GM18511 (cell line): ENCODE measurements around the gene CD96.
"Not testable (repeated sequence)": the region's sequence is repeated elsewhere in the genome, so short reads cannot be mapped to it uniquely, and the experiment has no call there.

Experiments used
- ATAC-seq: cut with Tn5 transposase; IDR thresholded peaks from one replicate; pipeline ENCODE4 v1.9.1; 2021; ENCODE audit warnings: mild to moderate bottlenecking, moderate library complexity; ENCODE audit not compliant: unreplicated experiment

Gene CD96, protein sequence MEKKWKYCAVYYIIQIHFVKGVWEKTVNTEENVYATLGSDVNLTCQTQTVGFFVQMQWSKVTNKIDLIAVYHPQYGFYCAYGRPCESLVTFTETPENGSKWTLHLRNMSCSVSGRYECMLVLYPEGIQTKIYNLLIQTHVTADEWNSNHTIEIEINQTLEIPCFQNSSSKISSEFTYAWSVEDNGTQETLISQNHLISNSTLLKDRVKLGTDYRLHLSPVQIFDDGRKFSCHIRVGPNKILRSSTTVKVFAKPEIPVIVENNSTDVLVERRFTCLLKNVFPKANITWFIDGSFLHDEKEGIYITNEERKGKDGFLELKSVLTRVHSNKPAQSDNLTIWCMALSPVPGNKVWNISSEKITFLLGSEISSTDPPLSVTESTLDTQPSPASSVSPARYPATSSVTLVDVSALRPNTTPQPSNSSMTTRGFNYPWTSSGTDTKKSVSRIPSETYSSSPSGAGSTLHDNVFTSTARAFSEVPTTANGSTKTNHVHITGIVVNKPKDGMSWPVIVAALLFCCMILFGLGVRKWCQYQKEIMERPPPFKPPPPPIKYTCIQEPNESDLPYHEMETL

DNA sequence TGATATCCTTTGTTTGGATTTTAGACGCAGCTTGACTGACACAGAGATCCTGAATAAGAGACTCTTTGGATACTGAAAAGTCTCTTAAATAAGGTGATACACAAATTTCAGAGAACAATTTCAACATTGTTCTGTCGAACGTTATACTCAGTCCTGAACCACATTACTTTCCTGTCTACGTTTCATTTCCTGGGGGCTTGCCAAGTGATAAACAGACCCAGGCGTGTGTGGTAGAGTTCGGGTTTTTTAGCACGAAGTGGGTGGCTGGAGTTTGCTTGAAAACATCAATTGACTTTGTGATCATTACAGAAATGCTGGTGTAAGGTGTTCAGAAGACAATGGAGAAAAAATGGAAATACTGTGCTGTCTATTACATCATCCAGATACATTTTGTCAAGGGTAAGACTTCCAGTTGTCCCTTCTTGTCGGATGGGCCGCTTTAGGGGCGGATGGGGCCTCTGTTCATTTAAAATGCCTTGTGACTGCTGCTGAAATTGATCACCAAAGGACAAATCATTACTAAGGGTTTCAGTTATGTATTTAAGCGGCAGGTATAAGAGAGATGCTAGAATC, at the start of gene CD96:
TSS of gene CD96 (plus strand) at position 287 of the 573 bp plus-strand sequence. CDS start at position 339, 52 bp downstream.
- peak; percentile 34 for ATAC-seq

DNA sequence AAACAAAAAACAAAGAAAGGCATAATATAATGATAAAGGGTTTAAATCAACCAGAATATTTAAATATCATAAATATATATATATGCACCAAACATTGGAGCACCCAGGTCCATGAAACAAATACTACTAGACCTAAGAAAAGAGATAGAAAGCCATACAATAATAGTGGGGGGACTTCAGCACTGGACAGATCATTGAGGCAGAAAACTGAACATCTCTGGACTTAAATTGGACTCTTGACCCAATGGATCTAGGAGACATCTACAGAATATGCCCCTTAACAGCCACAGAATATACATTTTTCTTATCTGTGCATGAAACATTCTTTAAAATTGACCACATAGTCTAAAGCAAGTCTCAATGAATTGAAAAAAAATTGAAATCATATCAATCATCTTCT, 48.7 kb upstream of the CD96 start:
- no peak for ATAC-seq

DNA sequence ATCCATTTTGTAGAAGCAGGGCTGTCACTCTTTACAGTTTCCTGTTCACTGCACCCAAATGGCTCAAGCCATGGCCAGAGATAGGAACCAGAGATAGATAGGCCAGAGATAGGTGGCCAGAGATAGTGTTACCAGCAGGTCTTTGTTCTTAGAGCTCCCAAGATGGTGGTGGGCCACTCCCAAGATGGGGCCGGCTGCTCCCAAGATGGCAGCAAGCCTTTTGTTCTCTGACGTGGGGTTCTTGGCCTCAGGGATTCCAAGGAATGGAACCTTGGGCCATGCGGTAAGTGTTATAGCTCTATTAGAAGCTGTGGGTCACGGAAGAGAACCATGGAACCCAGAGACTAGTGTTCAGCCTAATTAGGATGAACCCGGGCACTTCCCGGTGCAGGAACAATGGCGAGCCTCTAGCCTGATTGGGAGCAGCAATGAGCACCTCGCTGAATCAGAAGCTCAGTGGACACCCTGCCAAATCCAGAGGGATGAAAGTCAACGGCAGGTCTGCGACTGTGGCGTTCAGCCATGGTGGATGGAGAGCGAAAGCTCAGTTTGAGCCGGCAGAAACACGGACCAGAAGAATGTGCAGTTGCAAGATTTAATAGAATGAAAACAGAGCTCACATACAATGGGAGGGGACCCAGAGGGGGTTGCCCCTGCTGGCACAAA, 45.0 kb upstream of the CD96 start:
- ATAC-seq: no peak

DNA sequence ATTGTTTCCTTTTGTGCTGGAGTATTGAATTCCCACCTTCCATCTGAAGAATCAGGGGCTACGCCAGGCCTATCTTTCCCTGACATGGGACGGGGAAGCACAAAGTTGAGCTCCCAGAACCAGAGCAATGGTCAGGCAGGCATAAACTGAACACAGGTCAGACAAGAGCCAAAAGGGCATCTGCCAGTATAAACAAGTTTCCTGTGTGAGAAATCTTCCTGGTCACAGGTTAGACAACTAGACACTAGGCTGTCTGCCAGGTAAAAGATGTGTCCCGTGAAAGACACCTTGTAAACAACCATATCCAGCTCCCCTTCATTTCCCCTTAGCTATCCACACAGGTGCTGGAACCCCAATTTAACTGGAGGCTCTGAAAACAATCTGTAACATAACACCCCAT, 44.0 kb upstream of the CD96 start:
- ATAC-seq: no peak

DNA sequence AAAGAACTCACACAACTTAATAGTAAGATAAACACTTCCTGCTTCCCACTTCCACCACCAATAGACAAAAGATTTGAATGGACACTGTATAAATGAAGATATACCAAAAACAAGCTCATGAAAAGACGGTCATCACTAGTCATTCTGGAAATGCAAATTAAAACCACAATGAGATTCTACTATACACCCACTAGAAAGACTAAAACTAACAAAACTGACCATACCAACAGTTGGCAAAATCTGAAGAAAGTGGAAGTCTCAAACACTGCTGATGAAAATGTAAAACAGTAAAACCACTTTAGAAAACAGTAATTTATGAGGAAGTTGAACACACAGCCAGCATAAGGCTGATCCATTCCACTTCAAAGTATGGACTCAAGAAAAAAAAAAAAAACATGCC, 35.6 kb upstream of the CD96 start:
- ATAC-seq: peak; percentile 88

DNA sequence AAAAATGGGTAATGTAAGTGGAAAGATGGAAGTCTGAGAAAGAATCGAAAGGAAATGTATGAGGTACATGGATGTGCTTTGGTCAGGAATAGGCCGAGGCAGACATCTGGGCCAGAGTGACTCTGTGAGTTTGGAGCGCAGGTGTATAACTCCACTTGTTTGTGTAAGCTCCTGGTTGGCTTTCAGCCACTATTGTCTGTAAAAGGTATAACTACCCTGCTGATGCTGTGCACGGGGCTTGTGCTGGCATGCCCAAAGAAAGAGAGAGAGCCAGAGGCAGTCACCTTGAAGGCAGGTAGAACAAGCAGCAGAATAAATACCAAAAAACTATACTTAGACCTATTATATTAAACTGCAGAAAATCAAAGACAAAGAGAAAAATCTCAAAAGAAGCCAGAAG, 32.7 kb upstream of the CD96 start:
- no peak for ATAC-seq

DNA sequence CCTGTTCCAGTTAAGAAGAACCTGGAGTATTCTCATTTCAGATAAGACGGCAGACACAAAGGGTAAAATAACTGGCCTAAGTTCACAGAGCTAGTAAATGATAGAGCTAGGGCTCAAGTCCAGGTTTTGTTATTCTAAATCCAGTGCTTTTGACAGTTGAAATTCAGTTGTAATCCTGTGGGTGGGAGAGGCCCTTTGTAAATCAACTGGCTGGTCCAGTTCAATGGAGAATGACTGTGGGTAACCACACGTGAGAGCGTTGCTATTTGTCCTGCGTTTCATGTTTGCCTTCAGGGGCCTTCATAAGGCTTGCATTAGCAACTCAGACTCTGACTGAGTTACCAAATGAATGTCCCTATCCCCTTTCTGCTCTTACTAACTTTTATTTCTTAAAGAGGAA, 24.2 kb upstream of the CD96 start:
- ATAC-seq: no peak

DNA sequence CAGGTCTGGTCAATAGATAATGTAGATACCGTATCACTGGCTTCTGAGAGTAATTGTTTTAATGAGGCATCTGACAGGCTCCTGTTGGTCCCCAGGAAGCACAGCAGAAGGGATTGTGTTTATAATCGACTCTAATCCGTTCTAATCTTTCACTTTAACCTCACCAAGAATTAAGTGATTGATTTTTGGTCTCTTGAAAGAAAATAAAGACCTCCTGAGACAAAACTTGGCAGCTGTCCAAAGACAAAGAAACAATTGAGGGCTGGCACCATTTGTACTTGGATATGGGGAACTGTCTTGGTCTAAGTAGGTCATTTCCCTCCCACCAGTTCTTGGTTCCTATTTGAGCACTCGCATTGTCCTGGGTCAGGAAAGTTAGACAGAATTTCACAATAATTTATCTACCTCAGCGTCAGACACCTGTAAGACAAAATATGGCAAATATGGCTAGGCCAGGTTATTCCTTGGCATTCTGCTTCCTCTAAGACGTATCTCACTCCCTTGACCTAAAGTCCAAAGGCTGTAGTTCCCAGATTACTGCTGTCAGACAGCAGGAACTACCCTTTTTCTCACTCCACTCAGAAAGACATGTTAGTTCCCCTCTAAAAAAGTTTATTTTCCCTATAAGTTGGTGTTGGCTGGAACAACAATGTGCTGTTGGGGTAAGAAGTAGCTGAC, 22.7 kb upstream of the CD96 start:
- ATAC-seq: no peak

DNA sequence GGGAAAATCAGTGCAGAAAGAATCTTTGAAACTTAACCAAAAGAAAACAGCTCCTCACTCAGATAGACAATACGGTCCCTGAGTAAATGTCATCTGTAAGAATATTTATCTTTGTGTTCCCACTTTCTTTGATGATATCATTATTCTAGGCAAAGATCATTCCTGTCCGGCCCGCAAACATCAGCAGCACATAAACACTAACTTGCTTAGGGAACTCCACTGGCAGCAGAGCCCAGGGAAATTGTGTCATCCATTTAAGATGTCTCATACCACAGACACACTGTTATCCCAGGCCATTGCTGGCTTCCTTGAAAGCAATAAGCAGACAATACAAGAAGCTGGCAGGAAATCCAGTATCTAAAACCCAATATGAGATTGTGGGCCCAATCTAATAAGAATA, 20.1 kb upstream of the CD96 start:
- no peak for ATAC-seq

DNA sequence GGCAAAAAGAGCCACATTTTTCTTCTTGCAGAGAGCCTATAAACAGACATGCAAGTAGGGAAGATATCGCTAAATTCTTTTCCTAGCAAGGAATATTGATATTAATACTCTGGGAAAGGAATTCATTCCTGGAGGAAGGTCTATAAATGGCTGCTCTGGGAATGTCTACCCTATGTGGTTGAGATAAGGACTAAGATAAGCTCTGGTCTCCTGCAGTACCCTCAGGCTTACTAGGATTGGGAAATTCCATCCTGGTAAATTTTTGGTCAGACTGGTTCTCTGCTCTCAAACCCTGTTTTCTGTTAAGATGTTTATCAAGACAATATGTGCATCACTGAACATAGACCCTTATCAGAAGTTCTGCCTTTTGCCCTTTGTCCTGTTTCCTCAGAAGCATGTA, 17.5 kb upstream of the CD96 start:
- ATAC-seq: not testable (repeated sequence)

DNA sequence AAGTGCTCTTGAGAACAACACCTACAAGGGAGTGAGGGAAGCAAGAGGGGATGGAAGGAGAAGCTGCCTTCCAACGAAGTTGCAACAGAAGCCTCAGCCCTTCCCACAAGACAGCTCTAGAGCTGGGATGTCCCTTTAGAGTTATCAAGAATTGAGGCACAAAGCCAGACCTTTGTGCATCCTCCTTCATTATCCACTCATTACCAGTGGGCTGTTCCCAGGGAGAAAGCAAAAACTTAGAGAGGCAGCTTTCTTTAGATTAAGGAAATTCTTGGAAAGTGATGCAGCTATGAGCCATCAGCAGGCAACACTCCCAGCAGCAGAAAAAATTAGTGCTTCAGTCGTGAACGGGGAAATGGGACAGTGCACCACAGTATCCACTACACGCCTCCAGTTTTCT, 10.6 kb upstream of the CD96 start:
- no peak for ATAC-seq

DNA sequence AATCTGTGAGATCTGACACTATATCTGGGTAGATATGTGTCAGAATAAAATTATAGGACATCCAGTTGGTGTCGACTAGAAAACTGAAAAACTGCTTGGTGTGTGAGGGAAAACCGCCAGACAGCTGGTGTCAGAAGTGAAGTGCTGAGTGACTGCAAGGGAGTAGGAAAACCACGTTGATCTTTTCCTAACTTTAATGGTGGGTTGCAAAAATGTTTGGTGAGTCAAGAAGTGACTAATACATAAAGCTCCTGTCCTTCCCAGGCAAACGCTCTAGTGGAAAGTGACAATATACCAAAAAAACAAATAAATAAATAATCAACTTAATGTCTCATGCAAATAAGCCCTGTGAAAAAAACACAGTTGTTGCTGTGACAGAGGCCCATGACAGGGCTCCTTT, 7.3 kb upstream of the CD96 start:
- ATAC-seq: no peak

DNA sequence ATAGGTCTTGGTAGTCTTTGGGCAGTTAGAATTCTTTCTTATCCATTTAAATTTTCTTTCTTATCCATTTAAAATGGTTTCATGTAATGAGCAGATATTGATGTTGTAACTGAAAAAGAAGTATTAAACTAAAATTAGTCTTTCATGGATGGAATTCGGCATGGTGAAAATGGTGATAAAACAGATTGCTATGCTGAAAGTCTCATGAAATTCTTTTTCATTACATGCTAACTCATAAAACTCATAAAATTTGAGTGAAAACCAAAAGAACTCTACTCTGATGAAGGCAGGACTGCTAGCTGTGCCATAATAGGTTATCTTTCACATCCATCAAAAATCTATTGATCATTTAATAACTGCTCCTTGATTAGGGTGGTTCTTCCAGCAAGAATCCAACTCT, 3.9 kb upstream of the CD96 start:
- no peak for ATAC-seq

DNA sequence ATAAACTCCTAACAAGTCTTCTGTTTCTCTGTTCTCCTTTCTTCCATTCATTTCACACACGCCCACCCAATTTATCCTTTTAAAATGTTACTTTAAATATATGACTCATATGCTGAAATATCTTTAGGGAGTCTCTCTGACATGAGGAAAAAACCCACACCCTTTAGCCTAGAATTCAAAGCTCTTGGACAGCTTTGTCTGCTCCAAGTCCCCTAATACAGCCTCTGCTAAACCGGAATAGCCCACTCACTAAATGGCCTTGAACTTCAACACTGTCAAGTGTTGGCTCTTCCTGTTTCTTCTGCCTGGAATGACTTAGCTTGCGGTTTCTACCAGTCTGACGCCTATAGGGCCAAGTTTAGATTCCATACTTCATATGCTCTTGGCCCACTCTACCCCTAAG, 3.3 kb upstream of the CD96 start:
- ATAC-seq: peak; percentile 32

DNA sequence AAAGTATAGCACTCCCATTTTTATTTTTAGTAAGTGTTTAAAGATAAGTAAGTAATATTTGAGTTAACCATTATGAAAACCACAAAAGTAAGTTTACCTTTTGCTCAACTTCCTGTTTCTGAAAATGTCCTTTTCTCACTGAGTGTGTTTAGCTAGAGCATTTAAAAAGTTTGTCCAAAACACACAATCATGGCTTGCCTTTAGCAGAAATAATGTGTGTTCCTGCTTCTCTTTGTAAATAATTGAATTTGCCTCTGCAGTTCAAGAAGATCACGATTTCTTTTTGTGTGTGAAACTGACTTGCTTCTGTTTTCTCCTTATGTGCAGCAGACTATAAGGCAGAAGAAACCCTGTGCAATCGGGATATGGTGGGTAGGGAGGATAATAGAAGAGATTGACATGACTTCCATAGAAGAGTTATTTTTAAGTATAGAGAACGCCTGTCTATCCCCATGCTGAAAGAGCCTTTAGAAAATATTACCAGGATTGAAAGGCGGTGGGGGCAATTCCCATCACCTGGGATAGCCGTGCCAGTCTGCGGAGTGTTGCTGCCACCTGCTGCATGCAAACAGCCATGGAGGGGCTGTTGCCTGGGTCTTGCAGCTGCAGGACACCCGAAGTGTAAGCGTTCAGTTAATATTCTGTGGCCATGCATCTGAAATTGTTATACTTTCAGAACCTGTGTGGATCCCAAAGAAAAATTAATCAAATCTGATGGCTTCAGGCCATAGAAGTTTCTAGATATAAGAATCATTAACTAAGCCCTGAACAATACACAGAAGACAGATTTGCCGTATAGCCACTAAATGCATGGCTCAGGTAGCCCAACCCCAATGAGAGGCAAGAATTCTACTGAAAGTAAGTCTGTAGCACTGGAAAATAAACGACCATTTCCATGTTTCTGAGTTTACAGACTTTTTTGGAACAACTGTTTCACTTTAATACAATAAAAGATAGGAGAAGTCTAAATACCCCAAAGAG, 2.4 kb upstream of the CD96 start:
- ATAC-seq: peak; percentile 71

DNA sequence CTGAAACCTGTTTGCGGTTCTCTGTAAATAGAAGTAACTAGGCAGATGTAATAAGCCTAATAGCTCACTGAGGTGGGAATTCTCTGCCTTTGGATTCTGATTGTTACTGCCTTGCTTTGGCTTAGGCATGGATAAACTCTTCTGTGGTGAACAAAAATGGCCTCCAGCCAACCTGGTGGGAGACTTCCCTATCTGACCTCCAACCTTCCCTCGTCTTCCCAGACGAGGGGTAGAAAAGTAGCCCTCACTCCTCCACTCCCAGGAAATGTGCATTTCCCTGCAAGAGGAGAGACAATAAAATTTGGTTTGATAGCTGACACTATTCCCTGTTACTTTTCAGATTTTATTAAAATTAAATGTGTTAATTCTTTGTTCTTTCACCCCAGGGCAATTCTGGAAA, 606 bp upstream of the CD96 start:
- no peak for ATAC-seq

DNA sequence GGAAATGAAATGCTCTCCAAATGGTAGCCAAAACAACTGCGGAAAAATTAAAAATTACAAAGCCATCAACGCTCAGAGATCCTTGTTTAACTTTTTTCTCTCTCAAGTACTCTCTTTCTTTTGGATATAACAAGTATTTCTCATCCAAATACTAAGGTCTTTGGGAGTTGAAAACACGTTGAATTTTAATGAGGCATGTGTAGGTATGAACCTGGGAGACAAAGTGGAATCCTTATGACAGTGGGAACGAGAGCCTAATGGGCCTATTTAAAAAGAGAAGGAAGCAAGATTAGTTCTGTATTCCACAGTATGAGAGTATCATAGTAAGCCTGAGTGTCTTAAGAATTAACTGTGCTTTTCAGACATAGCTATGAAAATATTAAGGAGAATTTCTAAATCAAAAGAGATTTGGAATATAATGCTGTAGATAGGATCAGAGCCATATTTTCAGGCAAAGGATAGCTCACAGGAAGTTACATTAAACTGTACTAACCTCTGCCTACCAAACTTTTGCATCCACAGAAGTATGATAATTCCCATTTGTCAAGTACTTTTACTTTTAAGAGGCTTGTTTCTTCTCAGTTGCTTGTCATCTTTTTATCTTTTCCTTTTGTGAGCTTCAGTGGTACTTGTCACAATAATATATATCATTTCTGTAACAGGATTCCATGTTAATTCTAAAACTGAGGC, 759 bp downstream of the CD96 start:
- no peak for ATAC-seq

DNA sequence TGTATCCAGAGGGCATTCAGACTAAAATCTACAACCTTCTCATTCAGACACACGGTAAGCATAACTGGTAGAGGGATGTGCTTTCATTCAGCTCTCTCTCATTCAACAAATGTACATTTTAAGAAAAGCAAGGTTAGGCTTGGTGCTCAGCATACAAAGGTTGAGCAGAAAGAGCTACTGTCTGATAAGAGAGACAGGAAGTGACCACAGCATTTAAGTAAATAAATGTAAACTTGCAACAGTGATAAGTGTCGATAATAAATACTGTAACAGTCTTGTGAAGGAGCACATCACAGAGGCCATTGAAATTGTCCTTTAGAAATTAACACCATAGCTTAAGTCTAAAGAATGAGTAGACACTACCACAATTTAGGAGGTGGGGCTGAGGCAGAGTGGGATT, 3.4 kb downstream of the CD96 start:
- ATAC-seq: no peak

DNA sequence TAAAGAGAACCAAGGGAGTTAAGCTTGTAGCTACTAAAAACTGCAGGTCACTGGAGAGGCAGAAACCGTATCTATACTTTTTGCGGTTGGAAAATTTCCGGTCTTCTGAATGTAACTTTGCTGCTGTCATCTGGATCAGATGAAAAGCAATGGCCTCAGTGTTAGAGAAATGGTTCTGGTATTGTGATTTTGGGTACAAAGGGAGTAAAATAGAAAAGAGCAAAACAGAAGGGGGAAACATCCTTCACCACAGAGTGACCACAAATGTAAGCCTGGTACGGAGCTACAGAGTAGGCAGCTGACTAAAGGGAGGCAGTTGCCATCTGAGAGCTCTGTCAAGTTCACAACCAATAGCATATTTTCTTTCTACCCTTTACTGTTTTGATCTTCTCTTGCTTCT, 5.6 kb downstream of the CD96 start:
- ATAC-seq: peak; percentile 90

DNA sequence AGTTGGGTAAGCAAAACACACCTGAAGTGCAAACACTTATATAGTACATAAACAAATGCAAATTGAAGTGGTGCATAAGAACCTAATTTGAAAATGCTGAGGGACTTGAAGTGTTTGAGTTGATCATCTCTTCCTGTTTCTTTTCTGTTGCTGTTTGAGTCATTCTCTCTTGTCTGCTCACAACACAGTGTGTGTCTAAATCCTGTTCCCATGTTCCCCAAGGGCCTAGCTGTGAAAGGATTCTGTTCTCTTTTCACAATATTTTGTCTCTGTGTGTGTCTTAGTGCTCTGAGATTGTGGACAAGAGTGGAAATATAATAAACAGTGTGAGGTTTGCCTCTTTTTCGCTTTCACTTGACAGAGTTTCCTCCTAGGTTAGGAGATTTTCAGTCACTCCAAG, 6.1 kb downstream of the CD96 start:
- ATAC-seq: peak; percentile 70
